Calu3 (cell line): Measurements from ENCODE around the gene CBFB. TPM values are rescaled to one million over a fixed set of nuclear protein-coding genes. Genes with fewer than 3 reads are reported as not detected.

Experiments used
- BruUV-seq: library from RNA; stranded (reverse); fragments of 400-500 nt; replicated peaks from 2 replicates; lab custom pipeline; 2021; lab: Mats Ljungman, UMichigan
- CTCF ChIA-PET: fragments of 300-600 bp; sonication (Branson Sonifier 250); formaldehyde crosslinking; loops from one replicate; lab custom pipeline; 2022; ENCODE audit warnings: antibody characterized with exemption; lab: Charles Lee
- DNase-seq: peaks from one replicate; pipeline ENCODE4 v3.0.0; 2022
- H3K27ac Mint-ChIP-seq: one replicate; pipeline ENCODE4 v1.8.0; 2022; ENCODE audit warnings: mixed read lengths; ENCODE audit not compliant: unreplicated experiment
- H3K27me3 Mint-ChIP-seq: one replicate; pipeline ENCODE4 v1.8.0; 2022; ENCODE audit warnings: mixed read lengths; ENCODE audit not compliant: unreplicated experiment
- H3K36me3 Mint-ChIP-seq: one replicate; pipeline ENCODE4 v1.8.0; 2022; ENCODE audit warnings: mild to moderate bottlenecking, moderate library complexity, mixed read lengths; ENCODE audit not compliant: insufficient read depth, unreplicated experiment
- H3K4me1 Mint-ChIP-seq: one replicate; pipeline ENCODE4 v1.8.0; 2022; ENCODE audit warnings: mild to moderate bottlenecking, low read depth, mixed read lengths; ENCODE audit not compliant: unreplicated experiment
- H3K4me3 Mint-ChIP-seq: one replicate; pipeline ENCODE4 v1.8.0; 2022; ENCODE audit warnings: mild to moderate bottlenecking, low read depth, moderate library complexity, mixed read lengths; ENCODE audit not compliant: unreplicated experiment
- H3K9me3 Mint-ChIP-seq: one replicate; pipeline ENCODE4 v1.8.0; 2022; ENCODE audit warnings: low read depth, mixed read lengths; ENCODE audit not compliant: unreplicated experiment
- CTCF ChIP-seq: fragments of 200-600 bp; IDR thresholded peaks from one replicate; pipeline ENCODE4 v1.8.0; 2022; ENCODE audit warnings: antibody characterized with exemption; ENCODE audit not compliant: unreplicated experiment
- intact Hi-C: fragments of 100-400 bp; cut with micrococcal nuclease; formaldehyde crosslinking; loops from one replicate; pipeline ENCODE4 v1.10.0; 2022; ENCODE audit not compliant: unreplicated experiment
- total RNA-seq: library from RNA; stranded (reverse); gene quantifications from 2 replicates; pipeline ENCODE4 v1.2.3, GENCODE V29; 2022

Gene CBFB
- total RNA-seq, 1 experiment from 2014 or later, result 116 TPM

GRCh38 chr16:67144943-67145342 is 116.0 kb downstream of the CBFB start:
- Mint-ChIP-seq H3K4me3 (no peak overlapping the region), H3K4me1 (no peaks in the 10 kb centered on the region), H3K27ac (no peak overlapping the region), H3K9me3 (no peaks in the 10 kb centered on the region), H3K36me3 (peaks cover 51% of the 10 kb centered on the region), H3K27me3 (no peaks in the 10 kb centered on the region)
- intact Hi-C loops, result no loop called here
- CTCF ChIA-PET, result interaction anchor here (0.6 kb wide), 1 partner anchor 950 kb away, joined by 4 read pairs; no protein-coding TSS in a partner anchor
- DNase-seq, result no peak
- no TSS peak for BruUV-seq
- TF ChIP-seq CTCF, result no peak

- CTCF ChIA-PET, result no interaction called here
- Mint-ChIP-seq H3K27ac (no peak overlapping the region), H3K36me3 (peaks cover 51% of the 10 kb centered on the region), H3K9me3 (no peaks in the 10 kb centered on the region), H3K4me3 (no peak overlapping the region), H3K27me3 (no peaks in the 10 kb centered on the region), H3K4me1 (no peaks in the 10 kb centered on the region)
- intact Hi-C loops, result no loop called here
- DNase-seq, result no peak
- BruUV-seq, result no TSS peak
- no peak for TF ChIP-seq CTCF
Measured at GRCh38 chr16:67145746-67146145, 116.8 kb downstream of the CBFB start.

- no TSS peak for BruUV-seq
- DNase-seq, result no peak
- H3K9me3 Mint-ChIP-seq, result no peaks in the 10 kb centered on the region
- CTCF ChIA-PET, result no interaction called here
- no peak overlapping the region for H3K4me3 Mint-ChIP-seq
- TF ChIP-seq CTCF, result no peak
- H3K27ac Mint-ChIP-seq, result no peak overlapping the region
- H3K36me3 Mint-ChIP-seq, result peaks cover 50% of the 10 kb centered on the region
- H3K4me1 Mint-ChIP-seq, result no peaks in the 10 kb centered on the region
- intact Hi-C loops, result no loop called here
- no peaks in the 10 kb centered on the region for H3K27me3 Mint-ChIP-seq
Measured at GRCh38 chr16:67146523-67147357, 117.8 kb downstream of the CBFB start.

GRCh38 chr16:67147437-67148140 is 118.6 kb downstream of the CBFB start:
- H3K4me3 Mint-ChIP-seq, result no peak overlapping the region
- intact Hi-C loops, result no loop called here
- no peak overlapping the region for H3K27ac Mint-ChIP-seq
- H3K4me1 Mint-ChIP-seq, result no peaks in the 10 kb centered on the region
- no peak for TF ChIP-seq CTCF
- H3K36me3 Mint-ChIP-seq, result peaks cover 52% of the 10 kb centered on the region
- CTCF ChIA-PET, result no interaction called here
- DNase-seq, result no peak
- BruUV-seq, result no TSS peak
- no peaks in the 10 kb centered on the region for H3K9me3 Mint-ChIP-seq
- no peaks in the 10 kb centered on the region for H3K27me3 Mint-ChIP-seq
